ENCODE measurements around the gene C19orf47.

C19orf47 gene

GRCh38 chr19:40272261-40272660 lies 75.9 kb downstream of the C19orf47 start:
- Mint-ChIP-seq H3K36me3 (ENCODE audit: low read depth) (peaks cover 9% of the 10 kb centered on the region), H3K4me3 (no peak overlapping the region), H3K27me3 (ENCODE audit: low read depth, poor library complexity) (no peaks in the 10 kb centered on the region), H3K9me3 (no peaks in the 10 kb centered on the region), H3K27ac (no peak overlapping the region), H3K4me1 (peaks cover 39% of the 10 kb centered on the region)
- TF ChIP-seq, protein P1, sequence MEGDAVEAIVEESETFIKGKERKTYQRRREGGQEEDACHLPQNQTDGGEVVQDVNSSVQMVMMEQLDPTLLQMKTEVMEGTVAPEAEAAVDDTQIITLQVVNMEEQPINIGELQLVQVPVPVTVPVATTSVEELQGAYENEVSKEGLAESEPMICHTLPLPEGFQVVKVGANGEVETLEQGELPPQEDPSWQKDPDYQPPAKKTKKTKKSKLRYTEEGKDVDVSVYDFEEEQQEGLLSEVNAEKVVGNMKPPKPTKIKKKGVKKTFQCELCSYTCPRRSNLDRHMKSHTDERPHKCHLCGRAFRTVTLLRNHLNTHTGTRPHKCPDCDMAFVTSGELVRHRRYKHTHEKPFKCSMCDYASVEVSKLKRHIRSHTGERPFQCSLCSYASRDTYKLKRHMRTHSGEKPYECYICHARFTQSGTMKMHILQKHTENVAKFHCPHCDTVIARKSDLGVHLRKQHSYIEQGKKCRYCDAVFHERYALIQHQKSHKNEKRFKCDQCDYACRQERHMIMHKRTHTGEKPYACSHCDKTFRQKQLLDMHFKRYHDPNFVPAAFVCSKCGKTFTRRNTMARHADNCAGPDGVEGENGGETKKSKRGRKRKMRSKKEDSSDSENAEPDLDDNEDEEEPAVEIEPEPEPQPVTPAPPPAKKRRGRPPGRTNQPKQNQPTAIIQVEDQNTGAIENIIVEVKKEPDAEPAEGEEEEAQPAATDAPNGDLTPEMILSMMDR (IDR thresholded peaks at IDR 0.05): no peak
- no peak for DNase-seq

GRCh38 chr19:40271706-40272105 lies 76.5 kb downstream of the C19orf47 start:
- no peak for DNase-seq
- no peak overlapping the region for H3K27ac Mint-ChIP-seq
- H3K4me1 Mint-ChIP-seq: peaks cover 39% of the 10 kb centered on the region
- TF ChIP-seq, protein P1 (IDR thresholded peaks at IDR 0.05): no peak
- no peak overlapping the region for H3K4me3 Mint-ChIP-seq
- peaks cover 9% of the 10 kb centered on the region for H3K36me3 Mint-ChIP-seq (ENCODE audit: low read depth)
- H3K27me3 Mint-ChIP-seq (ENCODE audit: low read depth, poor library complexity): no peaks in the 10 kb centered on the region
- H3K9me3 Mint-ChIP-seq: no peaks in the 10 kb centered on the region

GRCh38 chr19:40270362-40271089 lies 77.7 kb downstream of the C19orf47 start:
- no peaks in the 10 kb centered on the region for H3K27me3 Mint-ChIP-seq (ENCODE audit: low read depth, poor library complexity)
- H3K36me3 Mint-ChIP-seq (ENCODE audit: low read depth): peaks cover 9% of the 10 kb centered on the region
- no peaks in the 10 kb centered on the region for H3K9me3 Mint-ChIP-seq
- H3K27ac Mint-ChIP-seq: peak overlapping the region; percentile 80
- TF ChIP-seq, protein P1 (IDR thresholded peaks at IDR 0.05): no peak
- H3K4me1 Mint-ChIP-seq: peaks cover 45% of the 10 kb centered on the region
- DNase-seq: no peak
- no peak overlapping the region for H3K4me3 Mint-ChIP-seq
